ENCODE data around the gene ATG4C. TPM values are rescaled to one million over a fixed set of nuclear protein-coding genes. Genes with fewer than 3 reads are reported as not detected.

The ATG4C gene
- total RNA-seq, 1 donor = 5.8 TPM

- Histone ChIP-seq H3K9me3 (ENCODE audit: low read depth, low read length) (no peaks in the 10 kb centered on the region), H3K79me2 (ENCODE audit: insufficient read depth, low read length) (no peaks in the 10 kb centered on the region), H3K4me2 (ENCODE audit: insufficient read depth, low read length) (no peak overlapping the region), H3K27me3 (ENCODE audit: insufficient read depth, low read length) (peaks cover 3% of the 10 kb centered on the region), H2AFZ (ENCODE audit: low read length) (no peak overlapping the region), H3K36me3 (ENCODE audit: insufficient read depth, low read length) (no peaks in the 10 kb centered on the region), H4K20me1 (ENCODE audit: insufficient read depth, low read length) (no peaks in the 10 kb centered on the region), H3K27ac (ENCODE audit: low read depth, low read length) (no peak overlapping the region), H3K4me3 (ENCODE audit: insufficient read depth, low read length) (no peak overlapping the region), H3K4me1 (ENCODE audit: insufficient read depth, low read length) (no peaks in the 10 kb centered on the region)
- TF ChIP-seq, protein P1, sequence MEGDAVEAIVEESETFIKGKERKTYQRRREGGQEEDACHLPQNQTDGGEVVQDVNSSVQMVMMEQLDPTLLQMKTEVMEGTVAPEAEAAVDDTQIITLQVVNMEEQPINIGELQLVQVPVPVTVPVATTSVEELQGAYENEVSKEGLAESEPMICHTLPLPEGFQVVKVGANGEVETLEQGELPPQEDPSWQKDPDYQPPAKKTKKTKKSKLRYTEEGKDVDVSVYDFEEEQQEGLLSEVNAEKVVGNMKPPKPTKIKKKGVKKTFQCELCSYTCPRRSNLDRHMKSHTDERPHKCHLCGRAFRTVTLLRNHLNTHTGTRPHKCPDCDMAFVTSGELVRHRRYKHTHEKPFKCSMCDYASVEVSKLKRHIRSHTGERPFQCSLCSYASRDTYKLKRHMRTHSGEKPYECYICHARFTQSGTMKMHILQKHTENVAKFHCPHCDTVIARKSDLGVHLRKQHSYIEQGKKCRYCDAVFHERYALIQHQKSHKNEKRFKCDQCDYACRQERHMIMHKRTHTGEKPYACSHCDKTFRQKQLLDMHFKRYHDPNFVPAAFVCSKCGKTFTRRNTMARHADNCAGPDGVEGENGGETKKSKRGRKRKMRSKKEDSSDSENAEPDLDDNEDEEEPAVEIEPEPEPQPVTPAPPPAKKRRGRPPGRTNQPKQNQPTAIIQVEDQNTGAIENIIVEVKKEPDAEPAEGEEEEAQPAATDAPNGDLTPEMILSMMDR (IDR thresholded peaks at IDR 0.05; ENCODE audit: extremely low read depth, low read depth, low read length) = no peak
- no peak for DNase-seq (ENCODE audit: insufficient read length, low spot score, missing footprints)
Measured at GRCh38 chr1:62877579-62877978, 93.6 kb downstream of the ATG4C start.

DNA sequence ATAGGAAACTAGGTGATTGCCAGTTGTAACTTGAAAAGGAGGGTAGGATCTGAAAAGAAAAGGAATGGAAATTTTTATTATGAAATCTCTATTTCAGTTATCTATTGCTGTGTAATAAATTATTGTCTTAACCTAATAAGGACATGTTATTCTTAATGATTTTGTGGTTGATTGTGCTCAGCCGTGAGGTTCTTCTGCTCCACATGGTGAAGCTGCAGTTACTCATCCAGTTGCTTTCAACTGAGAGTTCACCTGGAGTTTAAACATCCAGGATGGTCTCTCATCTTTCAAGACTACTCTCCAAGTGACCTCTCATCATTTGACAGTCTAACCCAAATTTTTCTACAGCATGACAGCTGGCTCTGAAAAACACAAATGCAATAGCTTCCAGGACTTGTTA is 96.0 kb downstream of the ATG4C start:
- no peaks in the 10 kb centered on the region for H3K9me3 ChIP-seq (ENCODE audit: low read depth, low read length)
- no peak for DNase-seq (ENCODE audit: insufficient read length, low spot score, missing footprints)

DNA sequence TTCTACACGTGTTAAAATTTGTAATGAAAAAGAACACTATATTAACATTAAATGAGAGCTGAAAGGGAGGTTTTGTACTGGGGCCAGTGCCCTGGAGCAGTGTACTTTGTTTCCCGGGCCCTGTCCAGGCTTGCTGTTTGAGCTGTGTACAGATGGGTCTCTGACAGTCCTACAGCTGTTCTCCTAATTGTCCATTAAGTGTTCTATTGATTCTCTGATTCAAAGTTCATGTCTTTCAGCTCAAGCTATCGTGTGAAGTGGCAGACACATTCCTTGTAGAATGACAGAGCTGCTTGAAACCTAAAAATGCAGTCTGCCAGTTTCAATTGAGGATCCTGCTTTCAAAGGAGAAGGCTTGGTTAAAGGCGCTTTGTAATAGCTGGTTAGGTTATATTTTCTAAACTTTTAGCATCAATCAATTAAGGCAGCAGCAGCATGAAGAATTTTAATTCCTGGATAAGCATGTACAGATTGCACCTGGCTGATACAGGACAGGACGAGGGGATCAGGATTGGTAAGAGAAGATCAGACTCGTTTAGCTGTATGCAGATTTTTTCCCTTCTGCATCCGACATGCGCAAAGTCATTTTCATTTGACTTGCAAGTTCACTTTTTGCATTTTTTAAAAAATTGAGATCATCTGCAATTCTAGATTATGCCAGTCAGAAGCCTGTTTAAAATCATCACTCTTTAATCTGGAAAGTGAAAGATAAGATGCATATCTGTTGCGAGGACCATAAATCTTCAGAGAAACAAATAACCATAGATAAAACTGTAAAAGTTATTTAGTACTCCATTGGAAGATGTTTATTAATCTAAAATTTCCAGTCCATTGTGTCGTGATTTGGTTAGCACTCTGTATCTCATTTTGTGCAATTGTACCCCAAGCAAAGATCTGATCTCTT is 98.5 kb downstream of the ATG4C start:
- H3K9me3 ChIP-seq (ENCODE audit: low read depth, low read length) = no peaks in the 10 kb centered on the region
- H3K27me3 ChIP-seq (ENCODE audit: insufficient read depth, low read length) = no peaks in the 10 kb centered on the region
- TF ChIP-seq, protein P1 (IDR thresholded peaks at IDR 0.05; ENCODE audit: extremely low read depth, low read depth, low read length) = no peak
- no peaks in the 10 kb centered on the region for H3K4me1 ChIP-seq (ENCODE audit: insufficient read depth, low read length)
- H3K4me3 ChIP-seq (ENCODE audit: insufficient read depth, low read length) = no peak overlapping the region
- H3K27ac ChIP-seq (ENCODE audit: low read depth, low read length) = no peak overlapping the region
- H3K79me2 ChIP-seq (ENCODE audit: insufficient read depth, low read length) = no peaks in the 10 kb centered on the region
- no peak overlapping the region for H3K4me2 ChIP-seq (ENCODE audit: insufficient read depth, low read length)
- H2AFZ ChIP-seq (ENCODE audit: low read length) = no peak overlapping the region
- no peaks in the 10 kb centered on the region for H4K20me1 ChIP-seq (ENCODE audit: insufficient read depth, low read length)
- DNase-seq (ENCODE audit: insufficient read length, low spot score, missing footprints) = no peak
- H3K36me3 ChIP-seq (ENCODE audit: insufficient read depth, low read length) = no peaks in the 10 kb centered on the region

More for the DNA sequence above, 96.0 kb downstream of the ATG4C start:
- Histone ChIP-seq H3K4me1 (ENCODE audit: insufficient read depth, low read length) (no peaks in the 10 kb centered on the region), H3K4me3 (ENCODE audit: insufficient read depth, low read length) (no peak overlapping the region), H3K27ac (ENCODE audit: low read depth, low read length) (no peak overlapping the region), H4K20me1 (ENCODE audit: insufficient read depth, low read length) (no peaks in the 10 kb centered on the region), H2AFZ (ENCODE audit: low read length) (no peak overlapping the region), H3K36me3 (ENCODE audit: insufficient read depth, low read length) (no peaks in the 10 kb centered on the region), H3K79me2 (ENCODE audit: insufficient read depth, low read length) (no peaks in the 10 kb centered on the region), H3K4me2 (ENCODE audit: insufficient read depth, low read length) (no peak overlapping the region), H3K27me3 (ENCODE audit: insufficient read depth, low read length) (peaks cover 3% of the 10 kb centered on the region)
- TF ChIP-seq, protein P1 (IDR thresholded peaks at IDR 0.05; ENCODE audit: extremely low read depth, low read depth, low read length) = no peak

- Histone ChIP-seq H2AFZ (ENCODE audit: low read length) (no peak overlapping the region), H4K20me1 (ENCODE audit: insufficient read depth, low read length) (no peaks in the 10 kb centered on the region), H3K4me1 (ENCODE audit: insufficient read depth, low read length) (no peaks in the 10 kb centered on the region), H3K27ac (ENCODE audit: low read depth, low read length) (no peak overlapping the region), H3K36me3 (ENCODE audit: insufficient read depth, low read length) (no peaks in the 10 kb centered on the region), H3K79me2 (ENCODE audit: insufficient read depth, low read length) (no peaks in the 10 kb centered on the region), H3K4me3 (ENCODE audit: insufficient read depth, low read length) (no peak overlapping the region), H3K27me3 (ENCODE audit: insufficient read depth, low read length) (no peaks in the 10 kb centered on the region), H3K9me3 (ENCODE audit: low read depth, low read length) (no peaks in the 10 kb centered on the region), H3K4me2 (ENCODE audit: insufficient read depth, low read length) (no peak overlapping the region)
- TF ChIP-seq, protein P1 (IDR thresholded peaks at IDR 0.05; ENCODE audit: extremely low read depth, low read depth, low read length) = no peak
- no peak for DNase-seq (ENCODE audit: insufficient read length, low spot score, missing footprints)
Measured at GRCh38 chr1:62884156-62884740, 100.3 kb downstream of the ATG4C start.
